ENCODE measurements around the gene CLP1. TPM values are rescaled to one million over a fixed set of nuclear protein-coding genes. Genes with fewer than 3 reads are reported as not detected.

The CLP1 gene
- total RNA-seq, 1 donor from 2014 or later: 17.8 TPM

DNA sequence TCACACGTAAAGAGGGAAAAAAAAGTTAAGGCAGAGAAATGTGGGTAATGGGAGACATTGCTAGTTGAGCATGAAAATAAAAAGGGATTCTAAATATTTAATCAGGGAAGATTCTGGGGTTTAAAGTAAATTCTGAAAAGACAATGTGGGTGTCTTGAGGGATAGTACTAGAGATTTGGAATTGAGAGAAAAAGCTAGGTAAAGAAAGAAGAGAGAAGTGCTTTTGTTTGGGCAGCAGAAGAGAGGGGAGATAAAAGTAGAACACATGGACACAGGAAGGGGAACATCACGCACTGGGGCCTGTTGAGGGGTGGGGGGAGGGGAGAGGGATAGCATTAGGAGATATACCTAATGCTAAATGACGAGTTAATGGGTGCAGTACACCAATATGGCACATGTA, 4.4 kb upstream of the CLP1 start:
- H3K9me3 Mint-ChIP-seq: no peaks in the 10 kb centered on the region
- peaks cover 4% of the 10 kb centered on the region for H3K27me3 Mint-ChIP-seq (ENCODE audit: insufficient read depth)
- H3K36me3 Mint-ChIP-seq (ENCODE audit: low read depth): peaks cover 3% of the 10 kb centered on the region
- H3K4me3 Mint-ChIP-seq: no peak overlapping the region
- peaks cover 29% of the 10 kb centered on the region for H3K4me1 Mint-ChIP-seq (ENCODE audit: low read depth)
- intact Hi-C loops (cut with micrococcal nuclease): no loop called here
- no peak overlapping the region for H3K27ac Mint-ChIP-seq
- DNase-seq (ENCODE audit: low spot score): no peak

DNA sequence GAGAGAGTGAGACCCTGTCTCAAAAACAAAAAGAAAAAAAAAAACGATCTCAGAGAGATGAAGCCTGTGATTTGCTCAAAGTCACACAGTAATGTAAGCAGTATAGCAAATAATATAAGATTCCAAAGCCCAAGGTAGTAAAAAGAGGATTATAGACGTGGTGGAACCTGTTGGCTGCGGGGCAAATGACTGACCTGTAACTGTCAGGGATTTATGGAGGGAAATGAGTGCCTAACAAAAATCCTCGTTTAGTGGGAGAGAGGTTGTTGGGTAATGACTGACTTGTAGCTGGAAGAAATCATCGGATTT, 723 bp upstream of the CLP1 start:
- no peaks in the 10 kb centered on the region for H3K27me3 Mint-ChIP-seq (ENCODE audit: insufficient read depth)
- intact Hi-C loops (cut with micrococcal nuclease): loop anchor here (1.0 to 5.0 kb wide), 10 partner anchors 8 to 921 kb away; partner anchors contain the start of genes MED19, SELENOH, TIMM10 and TMX2
- H3K4me1 Mint-ChIP-seq (ENCODE audit: low read depth): peaks cover 18% of the 10 kb centered on the region
- peak overlapping the region; percentile 96 for H3K4me3 Mint-ChIP-seq
- no peak for DNase-seq (ENCODE audit: low spot score)
- peaks cover 19% of the 10 kb centered on the region for H3K36me3 Mint-ChIP-seq (ENCODE audit: low read depth)
- H3K9me3 Mint-ChIP-seq: no peaks in the 10 kb centered on the region
- peak overlapping the region; percentile 49 for H3K27ac Mint-ChIP-seq

DNA sequence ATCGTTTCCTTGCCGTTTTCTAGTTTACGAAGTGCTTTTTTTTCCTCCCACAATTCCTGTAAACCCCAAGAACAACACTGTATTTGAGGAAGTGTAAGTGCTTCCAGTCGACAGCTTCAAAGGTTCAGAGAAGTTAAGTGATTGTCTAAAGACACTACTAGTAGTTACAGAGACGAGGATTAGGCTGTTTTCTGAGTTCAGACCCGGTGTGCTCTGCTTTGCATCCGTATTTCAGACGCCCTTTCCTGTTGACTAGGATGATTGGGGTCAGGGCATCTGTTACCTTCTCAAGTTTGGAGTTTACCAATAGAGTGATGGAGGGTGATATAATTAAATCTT, 430 bp downstream of the CLP1 start:
- peak overlapping the region; percentile 96 for H3K4me3 Mint-ChIP-seq
- H3K36me3 Mint-ChIP-seq (ENCODE audit: low read depth): peaks cover 25% of the 10 kb centered on the region
- H3K27ac Mint-ChIP-seq: peak overlapping the region; percentile 95
- no peaks in the 10 kb centered on the region for H3K27me3 Mint-ChIP-seq (ENCODE audit: insufficient read depth)
- peaks cover 18% of the 10 kb centered on the region for H3K4me1 Mint-ChIP-seq (ENCODE audit: low read depth)
- intact Hi-C loops (cut with micrococcal nuclease): loop anchor here (5.0 kb wide), 2 partner anchors 144 to 336 kb away; partner anchors contain the start of gene TNKS1BP1
- DNase-seq (ENCODE audit: low spot score): no peak
- no peaks in the 10 kb centered on the region for H3K9me3 Mint-ChIP-seq

DNA sequence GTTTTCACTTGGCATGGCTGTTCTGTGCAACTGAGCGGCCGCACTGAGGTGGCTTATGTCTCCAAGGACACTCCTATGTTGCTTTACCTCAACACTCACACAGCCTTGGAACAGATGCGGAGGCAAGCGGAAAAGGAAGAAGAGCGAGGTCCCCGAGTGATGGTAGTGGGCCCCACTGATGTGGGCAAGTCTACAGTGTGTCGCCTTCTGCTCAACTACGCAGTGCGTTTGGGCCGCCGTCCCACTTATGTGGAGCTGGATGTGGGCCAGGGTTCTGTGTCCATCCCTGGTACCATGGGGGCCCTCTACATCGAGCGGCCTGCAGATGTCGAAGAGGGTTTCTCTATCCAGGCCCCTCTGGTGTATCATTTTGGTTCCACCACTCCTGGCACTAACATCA, 2.1 kb downstream of the CLP1 start:
- H3K27ac Mint-ChIP-seq: no peak overlapping the region
- no peaks in the 10 kb centered on the region for H3K27me3 Mint-ChIP-seq (ENCODE audit: insufficient read depth)
- H3K9me3 Mint-ChIP-seq: no peaks in the 10 kb centered on the region
- peaks cover 18% of the 10 kb centered on the region for H3K4me1 Mint-ChIP-seq (ENCODE audit: low read depth)
- intact Hi-C loops (cut with micrococcal nuclease): loop anchor here (5.0 to 10.0 kb wide), 4 partner anchors 143 to 1955 kb away; partner anchors contain the start of genes FAM111A, OSBP and TNKS1BP1
- H3K4me3 Mint-ChIP-seq: peak overlapping the region; percentile 39
- H3K36me3 Mint-ChIP-seq (ENCODE audit: low read depth): peaks cover 25% of the 10 kb centered on the region
- no peak for DNase-seq (ENCODE audit: low spot score)

DNA sequence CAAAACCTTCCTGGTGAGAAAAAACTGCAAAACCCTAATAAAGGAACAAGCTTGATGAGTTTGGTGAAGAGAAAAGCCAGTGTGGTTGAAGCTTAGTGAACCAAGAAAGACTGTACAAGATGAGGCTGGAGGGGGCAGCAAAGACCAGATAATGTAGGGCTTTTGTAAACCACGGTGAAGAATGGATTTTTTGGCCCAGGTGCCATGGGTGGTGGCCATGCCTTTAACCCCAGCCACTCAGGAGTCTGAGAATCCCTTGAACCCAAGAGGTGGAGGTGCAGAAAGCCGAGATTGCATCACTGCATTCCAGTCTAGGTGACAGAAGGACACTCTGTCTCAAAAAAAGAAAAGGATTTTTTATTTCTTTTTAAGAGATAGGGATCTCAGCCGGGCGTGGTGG, 5.3 kb downstream of the CLP1 start:
- intact Hi-C loops (cut with micrococcal nuclease): loop anchor here (10.0 kb wide), 2 partner anchors 1482 to 1952 kb away; partner anchors contain the start of genes FAM111A and OSBP
- peaks cover 22% of the 10 kb centered on the region for H3K36me3 Mint-ChIP-seq (ENCODE audit: low read depth)
- DNase-seq (ENCODE audit: low spot score): no peak
- no peak overlapping the region for H3K4me3 Mint-ChIP-seq
- H3K4me1 Mint-ChIP-seq (ENCODE audit: low read depth): peaks cover 20% of the 10 kb centered on the region
- H3K9me3 Mint-ChIP-seq: no peaks in the 10 kb centered on the region
- no peak overlapping the region for H3K27ac Mint-ChIP-seq
- no peaks in the 10 kb centered on the region for H3K27me3 Mint-ChIP-seq (ENCODE audit: insufficient read depth)

DNA sequence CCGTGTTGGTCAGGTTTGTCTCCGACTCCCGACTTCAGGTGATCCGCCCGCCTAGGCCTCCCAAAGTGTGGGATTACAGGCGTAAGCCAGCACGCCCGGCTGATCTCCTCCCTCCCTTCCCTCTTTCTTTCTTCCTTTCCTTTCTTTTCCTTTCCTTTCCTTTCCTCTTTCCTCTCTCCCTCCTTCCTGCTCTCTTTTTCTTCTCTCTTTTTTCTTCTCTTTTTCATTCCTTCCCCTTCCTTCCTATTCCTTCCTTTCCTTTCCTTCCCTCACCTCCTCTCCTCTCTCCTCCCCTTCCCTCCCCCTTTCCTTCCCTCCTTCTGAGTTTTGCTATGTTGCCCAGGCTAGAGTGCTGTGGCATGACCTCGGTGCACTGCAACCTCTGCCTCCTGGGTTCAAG, 6.4 kb downstream of the CLP1 start:
- Mint-ChIP-seq H3K4me1 (ENCODE audit: low read depth) (peaks cover 14% of the 10 kb centered on the region), H3K36me3 (ENCODE audit: low read depth) (peaks cover 21% of the 10 kb centered on the region), H3K4me3 (no peak overlapping the region), H3K27me3 (ENCODE audit: insufficient read depth) (no peaks in the 10 kb centered on the region), H3K27ac (no peak overlapping the region), H3K9me3 (no peaks in the 10 kb centered on the region)
- intact Hi-C loops (cut with micrococcal nuclease): loop anchor here (10.0 kb wide), 2 partner anchors 1481 to 1951 kb away; partner anchors contain the start of genes FAM111A and OSBP
- no peak for DNase-seq (ENCODE audit: low spot score)

DNA sequence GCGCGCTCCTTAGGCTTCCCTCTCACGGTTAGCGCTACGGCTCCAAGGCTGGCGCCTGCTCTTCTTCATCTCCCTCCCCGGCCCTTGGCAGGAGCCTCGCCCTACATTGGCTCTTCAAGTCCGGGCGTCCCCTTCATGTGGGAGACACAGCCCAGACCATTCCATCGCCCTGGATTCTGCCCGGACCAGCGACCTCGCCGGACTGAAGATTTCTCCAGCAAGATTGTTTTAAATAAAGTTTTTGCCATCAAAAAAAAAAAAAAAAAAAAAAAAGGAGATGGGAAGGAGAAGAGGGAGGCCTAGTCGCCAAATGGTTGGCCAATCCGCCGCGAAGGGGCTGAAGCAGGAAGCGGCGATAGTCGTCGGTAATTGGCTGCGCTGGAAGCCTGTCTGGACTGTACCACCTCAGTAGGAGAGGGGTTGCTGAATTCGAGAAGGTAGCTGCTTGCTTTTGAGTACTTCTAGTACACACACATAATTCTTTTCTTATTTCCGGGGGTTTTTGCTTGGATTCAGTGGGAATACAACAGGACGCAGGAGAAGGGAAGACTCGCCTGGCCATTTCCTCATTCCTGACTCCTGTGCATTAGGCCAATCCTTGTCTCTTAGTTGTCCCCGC, 9.7 kb downstream of the CLP1 start:
- Mint-ChIP-seq H3K27me3 (ENCODE audit: insufficient read depth) (no peaks in the 10 kb centered on the region), H3K36me3 (ENCODE audit: low read depth) (peaks cover 11% of the 10 kb centered on the region), H3K9me3 (no peaks in the 10 kb centered on the region), H3K4me3 (peak overlapping the region; percentile 99), H3K4me1 (ENCODE audit: low read depth) (peaks cover 26% of the 10 kb centered on the region), H3K27ac (peak overlapping the region; percentile 97)
- DNase-seq (ENCODE audit: low spot score): peak; percentile 89
- intact Hi-C loops (cut with micrococcal nuclease): loop anchor here (1.0 to 10.0 kb wide), 3 partner anchors 911 to 1948 kb away; partner anchors contain the start of genes FAM111A and OSBP

DNA sequence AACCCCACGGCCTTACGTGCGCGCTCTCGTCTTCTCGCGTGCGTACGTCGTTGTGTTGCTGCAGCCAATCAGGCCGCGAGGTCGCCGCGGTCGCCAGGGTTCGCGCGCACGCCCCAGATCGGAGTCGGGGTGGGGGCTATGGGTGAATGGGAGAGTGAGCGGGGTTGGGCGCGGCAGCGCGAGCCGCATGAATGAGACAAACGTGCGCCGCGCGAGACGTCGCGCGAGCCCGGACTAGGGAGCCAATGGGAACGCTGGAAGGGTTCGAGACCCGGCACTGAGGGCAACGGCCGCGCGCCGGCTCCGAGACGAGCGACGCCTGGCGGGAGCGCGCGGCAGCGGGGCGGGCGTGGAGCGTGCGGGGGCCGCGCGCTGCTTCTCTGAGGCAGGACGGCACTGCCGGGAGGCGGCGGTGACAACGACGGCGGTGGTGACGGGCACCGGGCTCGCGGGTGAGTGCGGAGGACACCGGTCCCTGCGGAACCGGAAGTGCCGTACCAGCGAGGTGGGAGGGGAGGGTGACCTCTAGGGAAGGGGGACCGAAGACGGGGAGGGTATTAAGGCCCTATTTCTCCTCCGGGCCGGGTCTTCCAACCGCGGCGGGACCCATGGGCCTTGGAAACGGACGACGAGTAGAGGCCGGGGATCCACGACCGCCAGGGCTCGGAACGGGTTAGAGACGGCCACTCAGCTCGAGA, 10.3 kb downstream of the CLP1 start, which contains the start of gene ZDHHC5:
Gene ZDHHC5 (plus strand): TSS at position 379 of the 698 bp plus-strand sequence. CDS start 4,977 bp downstream, outside the sequence.
- Mint-ChIP-seq H3K4me3 (peak within 1 kb of the TSS; percentile 99), H3K4me1 (ENCODE audit: low read depth) (peaks cover 31% of the 10 kb centered on the region), H3K36me3 (ENCODE audit: low read depth) (peaks cover 11% of the 10 kb centered on the region), H3K27ac (peak within 1 kb of the TSS; percentile 97), H3K9me3 (no peaks in the 10 kb centered on the region), H3K27me3 (ENCODE audit: insufficient read depth) (no peaks in the 10 kb centered on the region)
- peak; percentile 99 for DNase-seq (ENCODE audit: low spot score)
- intact Hi-C loops (cut with micrococcal nuclease): loop anchor here (1.0 to 10.0 kb wide), 10 partner anchors 11 to 1947 kb away; partner anchors contain the start of genes CLP1, FAM111A, MED19 and OSBP

DNA sequence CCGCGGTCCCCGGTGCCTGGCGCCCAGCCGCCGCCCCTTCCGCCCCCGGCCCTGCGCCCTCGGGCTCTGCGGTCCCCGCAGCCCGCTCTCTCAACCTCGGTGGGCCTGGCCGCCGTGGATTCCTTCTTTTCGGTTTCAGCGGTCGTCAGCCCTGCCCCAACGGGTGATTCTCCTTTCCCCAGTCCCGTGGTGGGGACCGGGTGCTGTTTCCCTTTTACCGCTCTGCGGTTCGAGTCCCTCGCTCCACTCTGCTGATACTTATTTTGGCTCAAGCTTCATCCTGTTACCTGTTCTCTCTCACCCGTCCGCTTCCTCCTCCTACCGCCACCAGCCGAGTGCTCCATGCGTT, 10.8 kb downstream of the CLP1 start:
- peaks cover 36% of the 10 kb centered on the region for H3K4me1 Mint-ChIP-seq (ENCODE audit: low read depth)

DNA sequence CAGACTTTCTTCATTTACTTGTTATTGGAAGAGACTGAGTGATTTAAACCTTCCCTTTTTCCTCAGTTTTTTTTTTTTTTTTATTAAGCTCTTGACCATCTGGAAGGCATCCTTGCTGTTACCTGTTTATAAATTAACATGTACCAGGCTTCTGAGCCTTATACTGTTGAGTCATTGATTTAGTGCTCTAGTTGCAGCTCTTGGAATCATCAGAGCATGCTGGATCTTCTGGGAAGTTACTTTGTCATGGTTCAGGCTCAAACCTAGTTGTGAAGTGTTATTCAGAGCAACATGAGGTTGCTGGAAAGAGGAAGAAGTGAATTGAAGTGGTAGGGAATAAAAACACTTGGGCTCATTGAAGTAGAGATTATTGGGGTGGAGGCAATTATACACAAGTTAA, 16.7 kb downstream of the CLP1 start:
- no peak for DNase-seq (ENCODE audit: low spot score)
- Mint-ChIP-seq H3K27me3 (ENCODE audit: insufficient read depth) (no peaks in the 10 kb centered on the region), H3K4me1 (ENCODE audit: low read depth) (peaks cover 57% of the 10 kb centered on the region), H3K36me3 (ENCODE audit: low read depth) (peaks cover 35% of the 10 kb centered on the region), H3K27ac (peak overlapping the region; percentile 56), H3K4me3 (no peak overlapping the region), H3K9me3 (no peaks in the 10 kb centered on the region)
- intact Hi-C loops (cut with micrococcal nuclease): no loop called here

More for the DNA sequence above, 10.8 kb downstream of the CLP1 start:
- peaks cover 16% of the 10 kb centered on the region for H3K36me3 Mint-ChIP-seq (ENCODE audit: low read depth)
- no peaks in the 10 kb centered on the region for H3K9me3 Mint-ChIP-seq
- DNase-seq (ENCODE audit: low spot score): no peak
- peak overlapping the region; percentile 99 for H3K4me3 Mint-ChIP-seq
- intact Hi-C loops (cut with micrococcal nuclease): loop anchor here (1.0 to 10.0 kb wide), 9 partner anchors 11 to 1946 kb away; partner anchors contain the start of genes CLP1, FAM111A, MED19 and OSBP
- H3K27ac Mint-ChIP-seq: peak overlapping the region; percentile 97
- H3K27me3 Mint-ChIP-seq (ENCODE audit: insufficient read depth): no peaks in the 10 kb centered on the region

DNA sequence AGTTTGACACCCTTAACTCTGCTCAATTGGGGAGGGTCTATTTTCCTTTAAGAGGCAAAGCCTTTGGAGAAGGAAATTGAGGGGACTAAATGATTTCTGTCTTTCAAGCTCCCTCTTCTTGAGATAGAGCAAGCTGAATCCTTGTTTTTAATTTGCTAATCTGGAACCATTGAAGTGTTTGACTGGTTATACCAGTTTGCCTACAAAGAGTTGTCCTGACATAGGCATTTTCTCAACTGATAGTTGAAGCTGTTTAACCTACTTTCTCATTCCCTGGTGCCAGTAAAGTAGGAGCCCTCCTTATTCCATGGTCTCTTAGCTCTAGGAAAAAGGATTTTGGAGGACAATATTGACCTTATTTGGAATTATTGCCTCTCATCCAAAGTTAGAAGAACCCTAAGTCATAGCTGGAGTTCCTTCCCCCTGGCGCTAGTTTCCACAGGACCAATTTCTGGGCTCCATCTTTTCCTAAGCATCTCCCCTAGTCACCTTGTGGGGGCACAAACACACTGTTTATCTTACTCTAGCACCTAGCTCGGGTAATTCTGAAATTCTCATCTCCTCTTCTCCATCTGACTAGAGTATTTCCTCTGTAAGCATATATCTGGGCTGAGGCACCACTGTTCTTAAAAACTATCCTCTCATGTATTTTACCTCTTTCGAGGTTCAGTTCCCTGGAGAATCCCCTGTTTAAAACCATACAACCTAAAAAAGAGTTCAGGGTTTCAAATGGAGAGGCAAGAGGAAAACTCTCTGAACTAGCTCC, 17.8 kb downstream of the CLP1 start:
- Mint-ChIP-seq H3K4me3 (no peak overlapping the region), H3K27ac (peak overlapping the region; percentile 52), H3K4me1 (ENCODE audit: low read depth) (peaks cover 59% of the 10 kb centered on the region), H3K9me3 (no peaks in the 10 kb centered on the region), H3K36me3 (ENCODE audit: low read depth) (peaks cover 35% of the 10 kb centered on the region), H3K27me3 (ENCODE audit: insufficient read depth) (no peaks in the 10 kb centered on the region)
- no peak for DNase-seq (ENCODE audit: low spot score)
- intact Hi-C loops (cut with micrococcal nuclease): no loop called here

DNA sequence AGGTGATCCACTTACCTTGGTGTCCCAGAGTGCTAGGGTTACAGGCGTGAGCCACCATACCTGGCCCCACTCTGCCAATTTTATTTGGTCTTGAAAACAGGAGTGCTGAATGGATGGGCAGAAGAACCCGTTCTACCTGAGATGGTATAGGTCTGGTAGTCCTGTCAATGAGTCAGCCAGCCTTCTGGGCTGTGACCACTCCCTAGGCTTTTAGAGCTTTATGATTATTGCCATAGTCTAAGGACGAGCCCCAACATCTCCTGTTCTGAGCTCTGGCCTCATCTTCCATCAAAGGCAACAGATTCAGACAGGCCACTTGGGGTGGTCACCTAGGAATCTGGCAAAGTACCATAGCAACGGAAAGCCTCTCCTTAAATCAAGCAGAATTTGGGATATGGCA, 21.8 kb downstream of the CLP1 start:
- Mint-ChIP-seq H3K27ac (peak overlapping the region; percentile 73), H3K4me1 (ENCODE audit: low read depth) (peaks cover 47% of the 10 kb centered on the region), H3K4me3 (no peak overlapping the region), H3K36me3 (ENCODE audit: low read depth) (peaks cover 41% of the 10 kb centered on the region), H3K9me3 (no peaks in the 10 kb centered on the region), H3K27me3 (ENCODE audit: insufficient read depth) (no peaks in the 10 kb centered on the region)
- intact Hi-C loops (cut with micrococcal nuclease): no loop called here
- DNase-seq (ENCODE audit: low spot score): no peak
